Adipocyte (in vitro differentiated cells): ENCODE results near the gene BCORL1.

Experiments
- DNase-seq: peaks from one replicate; pipeline ENCODE4 v3.0.0-alpha.2; 2015; ENCODE audit warnings: low read depth
- H3K27me3 ChIP-seq: replicated peaks from 2 replicates; pipeline ENCODE4 v1.7.0; 2013; ENCODE audit warnings: mild to moderate bottlenecking, low read length, moderate library complexity; ENCODE audit not compliant: control insufficient read depth, insufficient read depth
- H3K36me3 ChIP-seq: 2 replicates; pipeline ENCODE4 v1.7.0; 2013; ENCODE audit warnings: low read length, mild to moderate bottlenecking, moderate library complexity; ENCODE audit not compliant: control insufficient read depth, insufficient read depth, severe bottlenecking
- H3K4me1 ChIP-seq: 2 replicates; pipeline ENCODE4 v1.7.0; 2013; ENCODE audit warnings: mild to moderate bottlenecking, low read length, moderate library complexity; ENCODE audit not compliant: control insufficient read depth, insufficient read depth
- H3K4me3 ChIP-seq: 2 replicates; pipeline ENCODE4 v1.7.0; 2013; ENCODE audit warnings: mild to moderate bottlenecking, low read length, moderate library complexity
- H3K9ac ChIP-seq: 2 replicates; pipeline ENCODE4 v1.7.0; 2013; ENCODE audit warnings: mild to moderate bottlenecking, low read length, moderate library complexity
- H3K9me3 ChIP-seq: 2 replicates; pipeline ENCODE4 v1.7.0; 2013; ENCODE audit warnings: mild to moderate bottlenecking, low read length, moderate library complexity; ENCODE audit not compliant: control insufficient read depth

The BCORL1 gene, protein sequence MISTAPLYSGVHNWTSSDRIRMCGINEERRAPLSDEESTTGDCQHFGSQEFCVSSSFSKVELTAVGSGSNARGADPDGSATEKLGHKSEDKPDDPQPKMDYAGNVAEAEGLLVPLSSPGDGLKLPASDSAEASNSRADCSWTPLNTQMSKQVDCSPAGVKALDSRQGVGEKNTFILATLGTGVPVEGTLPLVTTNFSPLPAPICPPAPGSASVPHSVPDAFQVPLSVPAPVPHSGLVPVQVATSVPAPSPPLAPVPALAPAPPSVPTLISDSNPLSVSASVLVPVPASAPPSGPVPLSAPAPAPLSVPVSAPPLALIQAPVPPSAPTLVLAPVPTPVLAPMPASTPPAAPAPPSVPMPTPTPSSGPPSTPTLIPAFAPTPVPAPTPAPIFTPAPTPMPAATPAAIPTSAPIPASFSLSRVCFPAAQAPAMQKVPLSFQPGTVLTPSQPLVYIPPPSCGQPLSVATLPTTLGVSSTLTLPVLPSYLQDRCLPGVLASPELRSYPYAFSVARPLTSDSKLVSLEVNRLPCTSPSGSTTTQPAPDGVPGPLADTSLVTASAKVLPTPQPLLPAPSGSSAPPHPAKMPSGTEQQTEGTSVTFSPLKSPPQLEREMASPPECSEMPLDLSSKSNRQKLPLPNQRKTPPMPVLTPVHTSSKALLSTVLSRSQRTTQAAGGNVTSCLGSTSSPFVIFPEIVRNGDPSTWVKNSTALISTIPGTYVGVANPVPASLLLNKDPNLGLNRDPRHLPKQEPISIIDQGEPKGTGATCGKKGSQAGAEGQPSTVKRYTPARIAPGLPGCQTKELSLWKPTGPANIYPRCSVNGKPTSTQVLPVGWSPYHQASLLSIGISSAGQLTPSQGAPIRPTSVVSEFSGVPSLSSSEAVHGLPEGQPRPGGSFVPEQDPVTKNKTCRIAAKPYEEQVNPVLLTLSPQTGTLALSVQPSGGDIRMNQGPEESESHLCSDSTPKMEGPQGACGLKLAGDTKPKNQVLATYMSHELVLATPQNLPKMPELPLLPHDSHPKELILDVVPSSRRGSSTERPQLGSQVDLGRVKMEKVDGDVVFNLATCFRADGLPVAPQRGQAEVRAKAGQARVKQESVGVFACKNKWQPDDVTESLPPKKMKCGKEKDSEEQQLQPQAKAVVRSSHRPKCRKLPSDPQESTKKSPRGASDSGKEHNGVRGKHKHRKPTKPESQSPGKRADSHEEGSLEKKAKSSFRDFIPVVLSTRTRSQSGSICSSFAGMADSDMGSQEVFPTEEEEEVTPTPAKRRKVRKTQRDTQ (N-terminal part only)

DNA sequence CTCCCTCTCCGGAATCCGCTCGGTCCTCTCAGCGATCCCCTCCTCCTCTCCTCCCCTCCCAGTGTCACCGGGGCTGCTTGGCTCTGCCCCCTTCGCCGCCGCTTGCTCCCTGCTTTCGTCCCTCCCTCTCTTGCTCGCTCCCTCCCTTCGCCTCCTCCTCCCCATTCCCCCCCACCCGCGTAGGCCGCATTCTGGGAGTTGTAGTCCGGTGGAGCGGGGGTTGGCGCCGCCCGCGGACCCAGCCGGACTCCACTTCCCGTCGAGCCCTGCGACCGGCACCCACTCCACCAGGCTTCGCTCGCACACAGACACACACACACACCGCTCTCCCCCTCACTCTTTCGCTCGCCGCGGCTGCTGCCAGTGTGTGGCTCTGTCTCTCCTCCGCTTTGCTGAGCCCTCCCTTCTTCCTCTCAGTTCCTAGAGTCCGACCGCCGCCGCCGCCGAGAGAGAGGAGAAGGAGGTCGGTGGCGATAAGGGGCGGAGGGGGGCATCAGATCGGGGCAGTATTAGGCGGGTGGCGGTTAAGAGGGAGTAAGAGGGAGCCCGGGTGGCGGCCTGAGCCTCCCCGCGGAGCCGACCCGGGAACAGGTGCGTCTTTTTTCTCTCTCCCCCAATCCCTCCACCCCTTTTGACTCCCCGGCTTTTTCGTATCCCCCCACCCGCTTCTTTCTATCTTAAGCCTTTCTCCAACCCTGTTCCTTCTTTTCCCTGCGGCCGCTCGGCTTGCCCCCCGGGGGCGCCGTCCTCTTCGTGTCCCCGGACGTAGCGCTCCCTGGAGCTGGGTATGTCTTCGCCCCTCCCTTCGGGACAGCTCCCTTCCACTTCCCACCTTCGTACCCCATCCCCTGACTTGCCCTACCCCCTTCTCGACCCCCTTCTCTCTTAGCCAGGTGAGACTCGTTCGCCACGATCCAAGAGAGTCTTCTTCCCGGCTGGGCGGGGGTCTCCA is at the start of gene BCORL1:
BCORL1 (plus strand) TSS at position 336 of the 952 bp plus-strand sequence. CDS start 22,597 bp downstream, outside the sequence.
- Histone ChIP-seq H3K36me3 (no peaks in the 10 kb centered on the region), H3K9me3 (no peaks in the 10 kb centered on the region), H3K4me1 (peaks cover 3% of the 10 kb centered on the region), H3K27me3 (no peaks in the 10 kb centered on the region), H3K4me3 (peak within 1 kb of the TSS; percentile 75), H3K9ac (peak within 1 kb of the TSS; percentile 69)
- DNase-seq = peak; percentile 93

DNA sequence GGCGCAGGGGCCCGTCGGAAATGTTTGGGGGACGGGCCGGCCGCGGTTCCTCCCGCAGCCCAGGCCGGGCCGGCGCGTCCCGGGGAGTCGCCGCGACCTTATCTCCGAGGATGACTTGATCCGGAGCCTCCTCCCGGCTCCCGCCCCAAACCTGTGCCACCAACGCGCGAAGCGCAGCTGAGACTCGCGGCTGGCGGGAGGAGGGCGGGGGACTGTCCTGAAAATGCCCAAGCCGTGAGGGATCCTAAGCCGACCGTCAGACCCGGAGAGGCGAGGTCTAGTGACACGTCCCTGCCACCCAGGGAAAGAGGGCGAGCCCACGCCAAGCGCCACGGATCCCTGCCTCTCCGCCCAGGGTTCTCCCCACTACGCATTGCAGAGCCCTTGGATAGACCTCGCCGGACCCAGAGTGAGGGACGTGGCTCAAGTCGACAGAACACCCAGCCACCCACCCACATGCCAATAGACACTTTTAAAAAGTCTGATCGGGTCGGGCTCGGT is 49.6 kb upstream of the BCORL1 start:
- Histone ChIP-seq H3K27me3 (peaks cover 10% of the 10 kb centered on the region), H3K36me3 (peaks cover 9% of the 10 kb centered on the region), H3K4me3 (peak overlapping the region; percentile 59), H3K4me1 (no peaks in the 10 kb centered on the region), H3K9me3 (peaks cover 6% of the 10 kb centered on the region), H3K9ac (peak overlapping the region; percentile 67)
- peak; percentile 32 for DNase-seq

DNA sequence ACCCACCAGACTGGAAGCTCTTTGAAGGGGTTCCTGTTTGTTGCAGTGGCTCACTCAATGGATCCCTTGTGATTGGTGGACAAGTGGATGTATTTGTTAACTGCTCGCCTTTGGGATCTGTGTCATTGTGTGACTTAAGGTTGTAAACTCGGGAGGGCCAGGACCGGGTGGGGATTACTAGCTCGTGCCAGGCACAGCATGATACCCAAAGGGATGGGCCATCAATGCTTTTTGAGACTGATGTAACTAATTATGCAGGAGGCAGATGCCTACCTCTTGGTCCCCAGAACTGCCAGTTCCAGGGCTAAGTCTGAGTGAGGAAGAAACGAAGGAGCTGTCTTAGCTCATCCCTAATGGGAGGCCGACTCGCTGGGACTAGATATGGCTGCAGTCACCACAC is 48.7 kb upstream of the BCORL1 start:
- no peak for DNase-seq
- peaks cover 6% of the 10 kb centered on the region for H3K9me3 ChIP-seq
- peaks cover 18% of the 10 kb centered on the region for H3K27me3 ChIP-seq
- H3K4me1 ChIP-seq = no peaks in the 10 kb centered on the region
- H3K4me3 ChIP-seq = no peak overlapping the region
- H3K36me3 ChIP-seq = peaks cover 8% of the 10 kb centered on the region
- H3K9ac ChIP-seq = no peak overlapping the region

DNA sequence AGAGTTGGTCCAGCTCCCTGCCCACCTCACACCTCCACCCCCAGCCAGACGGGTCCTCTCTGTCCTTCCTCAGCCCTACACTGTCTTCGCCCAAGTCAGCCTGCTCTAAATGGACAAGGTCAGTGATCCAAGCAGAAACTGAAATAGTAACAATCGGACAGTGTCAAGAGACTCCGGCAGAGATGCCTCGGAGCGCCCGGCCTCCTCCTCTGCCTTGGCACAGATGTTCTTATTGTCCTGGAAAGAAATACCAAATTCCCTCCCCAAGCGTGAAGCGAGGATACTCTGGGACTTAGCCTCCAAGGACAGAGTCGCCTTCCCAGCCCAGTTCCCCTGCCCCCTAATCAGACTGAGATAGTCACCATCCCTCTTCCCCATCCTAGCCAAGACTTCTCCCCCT is 48.0 kb upstream of the BCORL1 start:
- Histone ChIP-seq H3K4me3 (no peak overlapping the region), H3K9ac (no peak overlapping the region), H3K9me3 (peaks cover 6% of the 10 kb centered on the region), H3K36me3 (peaks cover 3% of the 10 kb centered on the region), H3K27me3 (peaks cover 19% of the 10 kb centered on the region), H3K4me1 (no peaks in the 10 kb centered on the region)
- DNase-seq = no peak

DNA sequence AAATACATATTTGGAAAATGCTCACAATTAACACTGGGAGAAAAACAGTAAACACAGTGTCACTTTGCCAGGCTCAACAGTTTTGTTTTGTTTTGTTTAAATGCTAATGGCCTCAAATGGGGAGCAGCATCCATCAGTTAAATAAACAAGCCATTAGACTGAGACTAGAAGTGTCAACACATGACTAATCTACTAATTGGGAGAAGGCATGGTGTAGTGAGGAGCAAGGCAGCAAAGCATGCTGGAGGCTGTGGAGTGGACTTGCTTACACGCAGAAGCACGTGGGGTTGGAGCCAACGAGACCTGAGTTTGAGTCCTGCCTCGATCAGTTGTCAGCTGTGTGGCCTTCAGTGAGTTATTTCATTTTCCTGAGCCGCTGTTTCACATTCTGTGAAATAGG is 47.5 kb upstream of the BCORL1 start:
- DNase-seq = no peak
- Histone ChIP-seq H3K9me3 (peaks cover 6% of the 10 kb centered on the region), H3K27me3 (peaks cover 23% of the 10 kb centered on the region), H3K9ac (no peak overlapping the region), H3K4me3 (no peak overlapping the region), H3K36me3 (no peaks in the 10 kb centered on the region), H3K4me1 (no peaks in the 10 kb centered on the region)

DNA sequence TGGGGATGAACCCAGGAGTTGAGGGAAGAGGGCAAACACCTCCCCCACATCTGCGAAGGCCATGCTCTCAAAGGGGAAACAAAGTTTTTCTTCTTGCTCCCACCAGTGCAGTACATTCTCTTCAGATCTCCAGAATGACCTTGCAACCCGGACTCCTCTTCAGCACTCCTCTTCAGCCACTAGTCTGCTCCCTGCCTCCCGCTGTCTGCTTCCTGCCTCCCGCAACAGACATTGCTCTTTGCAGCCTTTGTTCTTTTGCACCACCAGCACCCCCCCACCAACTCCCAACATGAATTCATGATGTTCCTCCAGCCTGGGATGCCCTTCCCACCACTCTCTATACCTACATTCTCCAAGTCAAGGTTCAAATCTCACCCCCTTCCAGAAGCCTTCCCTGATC is 44.4 kb upstream of the BCORL1 start:
- DNase-seq = no peak
- Histone ChIP-seq H3K9me3 (peaks cover 6% of the 10 kb centered on the region), H3K27me3 (peaks cover 29% of the 10 kb centered on the region), H3K36me3 (no peaks in the 10 kb centered on the region), H3K9ac (no peak overlapping the region), H3K4me1 (no peaks in the 10 kb centered on the region), H3K4me3 (no peak overlapping the region)

DNA sequence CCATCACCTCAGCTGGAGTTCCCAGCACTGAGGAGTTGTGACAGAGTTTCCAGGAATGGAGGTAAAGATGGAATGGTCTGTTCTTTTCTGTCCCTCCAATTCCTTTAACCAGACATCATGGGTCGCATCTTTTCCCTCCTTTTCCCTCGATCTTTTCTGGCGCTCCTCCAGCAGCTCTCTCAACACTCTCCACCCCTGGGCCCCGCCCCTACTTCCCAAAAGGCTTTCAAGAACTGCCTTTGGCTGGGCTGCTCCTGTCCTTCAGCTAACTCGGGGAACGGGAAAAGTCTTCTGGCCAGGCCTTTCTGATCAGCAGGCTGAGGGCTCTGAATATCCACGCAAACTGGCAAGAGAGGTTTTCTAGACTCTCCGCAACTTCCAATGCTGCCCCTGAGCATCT is 42.4 kb upstream of the BCORL1 start:
- no peak for DNase-seq
- H3K36me3 ChIP-seq = no peaks in the 10 kb centered on the region

DNA sequence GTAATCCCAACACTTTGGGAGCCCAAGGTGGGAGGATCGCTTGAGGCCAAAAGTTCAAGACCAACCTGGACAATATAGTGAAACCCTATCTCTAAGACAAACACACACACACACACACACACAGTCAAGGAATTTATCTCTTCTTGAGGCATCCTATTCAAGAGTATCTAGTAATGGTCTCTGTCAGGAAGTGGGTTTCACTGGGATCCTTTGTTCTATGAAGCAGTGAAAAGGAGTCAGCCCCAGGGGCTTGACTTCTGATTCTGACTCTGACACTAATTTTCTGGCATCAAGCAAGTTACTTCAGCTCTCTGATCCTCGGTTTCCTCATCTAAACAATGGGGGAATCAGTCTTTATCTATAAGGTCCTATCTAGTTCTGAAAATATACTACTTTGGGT is 41.7 kb upstream of the BCORL1 start:
- peaks cover 3% of the 10 kb centered on the region for H3K4me1 ChIP-seq
- no peaks in the 10 kb centered on the region for H3K9me3 ChIP-seq
- no peaks in the 10 kb centered on the region for H3K36me3 ChIP-seq
- no peak overlapping the region for H3K9ac ChIP-seq
- DNase-seq = no peak
- H3K27me3 ChIP-seq = peaks cover 29% of the 10 kb centered on the region
- no peak overlapping the region for H3K4me3 ChIP-seq

More for the DNA sequence above, 42.4 kb upstream of the BCORL1 start:
- H3K27me3 ChIP-seq = peaks cover 29% of the 10 kb centered on the region
- peaks cover 4% of the 10 kb centered on the region for H3K9me3 ChIP-seq
- no peak overlapping the region for H3K9ac ChIP-seq
- H3K4me3 ChIP-seq = no peak overlapping the region
- no peaks in the 10 kb centered on the region for H3K4me1 ChIP-seq

DNA sequence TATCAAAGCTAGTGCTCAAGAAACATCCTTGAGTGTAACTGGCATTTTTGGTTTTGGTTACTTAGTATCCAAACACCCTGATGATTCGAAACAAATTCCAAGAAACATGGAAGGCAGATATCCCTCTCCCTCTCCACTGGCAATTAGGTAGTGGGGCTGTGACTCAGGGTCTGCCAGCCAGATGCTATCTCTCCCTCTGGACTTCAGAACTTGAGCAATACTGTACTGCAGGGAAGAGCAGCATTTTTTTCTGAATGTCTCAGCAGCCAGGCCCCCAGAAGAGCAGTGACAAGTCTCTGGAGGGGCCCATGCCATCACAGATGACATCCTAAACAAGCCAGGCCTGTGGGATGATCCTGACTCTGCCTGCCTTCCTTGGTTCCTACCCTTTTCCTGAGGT is 37.3 kb upstream of the BCORL1 start:
- H3K9me3 ChIP-seq = no peaks in the 10 kb centered on the region
- peaks cover 3% of the 10 kb centered on the region for H3K4me1 ChIP-seq
- H3K9ac ChIP-seq = no peak overlapping the region
- peak; percentile 48 for DNase-seq
- H3K36me3 ChIP-seq = no peaks in the 10 kb centered on the region
- H3K27me3 ChIP-seq = peaks cover 8% of the 10 kb centered on the region
- H3K4me3 ChIP-seq = no peak overlapping the region

DNA sequence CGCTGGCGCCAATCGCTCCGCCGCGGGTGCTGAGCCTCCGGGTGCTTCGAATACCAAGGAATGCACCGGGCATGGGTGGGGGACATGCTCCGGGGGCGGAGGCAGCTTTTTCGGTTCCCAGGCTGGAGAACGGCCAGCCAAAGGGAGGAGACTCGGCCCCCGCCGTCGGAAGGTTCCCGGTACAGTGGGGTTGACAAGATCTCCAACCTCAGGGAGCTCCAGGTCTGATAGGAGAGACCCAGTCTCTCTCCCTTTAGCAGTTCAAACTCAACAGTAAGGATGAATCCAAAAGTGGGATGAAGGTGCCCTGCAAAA is 29.1 kb upstream of the BCORL1 start:
- Histone ChIP-seq H3K27me3 (peaks cover 29% of the 10 kb centered on the region), H3K4me3 (no peak overlapping the region), H3K4me1 (no peaks in the 10 kb centered on the region), H3K9ac (no peak overlapping the region), H3K9me3 (no peaks in the 10 kb centered on the region), H3K36me3 (no peaks in the 10 kb centered on the region)
- no peak for DNase-seq
